GM12873 (cell line): ENCODE data around the gene CAMK1D.

Source experiments
- TF ChIP-seq, protein P1 (sequence below): IDR thresholded peaks from 2 replicates; pipeline ENCODE4 v1.5.1; 2012; ENCODE audit warnings: low read depth, mild to moderate bottlenecking, moderate library complexity, low read length, control low read depth; ENCODE audit not compliant: insufficient read depth; ENCODE audit errors: missing control alignments

CAMK1D gene

GRCh38 chr10:12869427-12869826, 520.1 kb downstream of the CAMK1D start:
- TF ChIP-seq, protein P1, sequence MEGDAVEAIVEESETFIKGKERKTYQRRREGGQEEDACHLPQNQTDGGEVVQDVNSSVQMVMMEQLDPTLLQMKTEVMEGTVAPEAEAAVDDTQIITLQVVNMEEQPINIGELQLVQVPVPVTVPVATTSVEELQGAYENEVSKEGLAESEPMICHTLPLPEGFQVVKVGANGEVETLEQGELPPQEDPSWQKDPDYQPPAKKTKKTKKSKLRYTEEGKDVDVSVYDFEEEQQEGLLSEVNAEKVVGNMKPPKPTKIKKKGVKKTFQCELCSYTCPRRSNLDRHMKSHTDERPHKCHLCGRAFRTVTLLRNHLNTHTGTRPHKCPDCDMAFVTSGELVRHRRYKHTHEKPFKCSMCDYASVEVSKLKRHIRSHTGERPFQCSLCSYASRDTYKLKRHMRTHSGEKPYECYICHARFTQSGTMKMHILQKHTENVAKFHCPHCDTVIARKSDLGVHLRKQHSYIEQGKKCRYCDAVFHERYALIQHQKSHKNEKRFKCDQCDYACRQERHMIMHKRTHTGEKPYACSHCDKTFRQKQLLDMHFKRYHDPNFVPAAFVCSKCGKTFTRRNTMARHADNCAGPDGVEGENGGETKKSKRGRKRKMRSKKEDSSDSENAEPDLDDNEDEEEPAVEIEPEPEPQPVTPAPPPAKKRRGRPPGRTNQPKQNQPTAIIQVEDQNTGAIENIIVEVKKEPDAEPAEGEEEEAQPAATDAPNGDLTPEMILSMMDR = no peak

DNA sequence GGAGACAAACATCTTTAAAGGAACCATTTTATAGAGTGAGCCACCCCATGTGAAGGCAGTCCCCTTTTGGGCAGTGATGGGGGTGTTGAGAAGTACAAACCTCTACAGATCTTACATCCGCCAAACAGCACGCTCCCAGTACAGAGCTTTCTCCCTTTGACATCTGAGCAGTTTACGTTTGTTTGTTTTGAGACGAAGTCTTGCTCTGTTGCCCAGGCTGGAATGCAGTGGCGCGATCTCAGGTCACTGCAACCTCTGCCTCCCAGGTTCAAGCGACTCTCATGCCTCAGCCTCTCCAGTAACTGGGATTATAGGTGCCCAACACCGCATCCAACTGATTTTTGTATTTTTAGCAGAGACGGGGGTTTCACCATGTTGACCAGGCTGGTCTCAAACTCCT, 523.2 kb downstream of the CAMK1D start:
- TF ChIP-seq, protein P1 = no peak

- TF ChIP-seq, protein P1 = no peak
Observed at GRCh38 chr10:12873172-12873571, 523.8 kb downstream of the CAMK1D start.

DNA sequence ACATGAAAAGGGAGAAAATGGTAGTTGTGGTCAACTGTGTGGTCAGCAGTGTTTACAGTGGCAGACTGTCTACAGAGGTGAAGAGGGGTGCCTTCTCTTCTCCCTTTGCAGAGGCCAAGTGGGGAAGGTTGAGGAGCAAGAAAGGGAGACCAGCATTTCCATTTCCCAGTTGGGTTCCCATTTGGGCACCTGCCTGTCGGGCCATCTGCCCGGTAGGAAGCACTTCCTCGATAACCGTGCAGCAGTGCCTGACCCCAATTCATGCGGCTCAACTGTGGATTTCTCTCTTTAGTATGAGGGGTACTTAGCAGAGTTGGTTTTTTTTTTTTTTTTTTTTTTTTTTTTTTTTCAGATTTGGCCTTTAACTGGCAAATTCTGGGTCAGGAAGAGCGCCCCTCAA, 525.2 kb downstream of the CAMK1D start:
- TF ChIP-seq, protein P1 = no peak

GRCh38 chr10:12875100-12875499, 525.8 kb downstream of the CAMK1D start:
- TF ChIP-seq, protein P1 = no peak

- TF ChIP-seq, protein P1 = no peak
Observed at GRCh38 chr10:12876266-12876665, 526.9 kb downstream of the CAMK1D start.

DNA sequence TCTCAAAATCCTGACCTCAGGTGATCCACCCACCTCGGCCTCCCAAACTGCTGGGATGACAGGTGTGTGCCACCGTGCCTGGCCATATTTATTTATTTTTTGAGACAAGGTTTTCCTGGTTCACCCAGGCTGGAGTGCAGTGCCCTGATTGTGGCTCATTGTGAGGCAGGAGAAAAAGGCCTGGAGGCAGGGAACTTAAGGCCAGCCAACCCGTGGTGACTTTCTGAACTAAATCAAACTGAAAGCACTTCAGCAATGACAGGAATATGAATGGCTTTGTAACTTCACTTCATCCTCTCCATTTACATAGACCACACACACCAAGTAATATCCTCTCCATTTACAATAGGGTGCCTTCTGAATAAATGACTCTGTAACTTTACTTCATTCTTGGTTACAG, 527.8 kb downstream of the CAMK1D start:
- TF ChIP-seq, protein P1 = no peak
